Mesendoderm (in vitro differentiated cells): ENCODE measurements around the gene FAM236C.
"Not testable (repeated sequence)": the region's sequence is repeated elsewhere in the genome, so short reads cannot be mapped to it uniquely, and the experiment has no call there.

ENCODE experiments used
- DNase-seq: peaks from one replicate; pipeline ENCODE4 v3.0.0; 2013
- H2AK5ac ChIP-seq: 2 replicates; pipeline ENCODE4 v1.6.1; 2013; ENCODE audit warnings: low read length, inconsistent platforms
- H2BK120ac ChIP-seq: 2 replicates; pipeline ENCODE4 v1.6.1; 2013; ENCODE audit warnings: low read depth, mild to moderate bottlenecking, low read length, moderate library complexity, mixed read lengths
- H2BK15ac ChIP-seq: replicated peaks from 2 replicates; pipeline ENCODE4 v1.6.1; 2013; ENCODE audit warnings: low read depth, mild to moderate bottlenecking, moderate library complexity
- H2BK5ac ChIP-seq: 2 replicates; pipeline ENCODE4 v1.6.1; 2013; ENCODE audit warnings: low read length, inconsistent platforms
- H3K18ac ChIP-seq: 2 replicates; pipeline ENCODE4 v1.6.1; 2013; ENCODE audit warnings: mild to moderate bottlenecking, low read length, mixed read lengths
- H3K23ac ChIP-seq: one replicate; pipeline ENCODE4 v1.6.1; 2013; ENCODE audit warnings: low read length
- H3K27ac ChIP-seq: 2 replicates; pipeline ENCODE4 v1.5.1; 2013; ENCODE audit warnings: low read depth, mild to moderate bottlenecking, inconsistent platforms, low read length, moderate library complexity
- H3K27me3 ChIP-seq: 2 replicates; pipeline ENCODE4 v1.6.1; 2013; ENCODE audit warnings: low read length, control low read depth, mild to moderate bottlenecking, inconsistent platforms; ENCODE audit not compliant: insufficient read depth, poor library complexity
- H3K36me3 ChIP-seq: 2 replicates; pipeline ENCODE4 v1.6.1; 2013; ENCODE audit warnings: low read length, inconsistent platforms; ENCODE audit not compliant: control insufficient read depth, insufficient read depth
- H3K4ac ChIP-seq: one replicate; pipeline ENCODE4 v1.6.1; 2013; ENCODE audit warnings: low read depth, mild to moderate bottlenecking, low read length, moderate library complexity
- H3K4me1 ChIP-seq: 2 replicates; pipeline ENCODE4 v1.6.1; 2013; ENCODE audit warnings: low read depth, low read length, inconsistent platforms; ENCODE audit not compliant: control insufficient read depth
- H3K4me2 ChIP-seq: 2 replicates; pipeline ENCODE4 v1.6.1; 2013; ENCODE audit warnings: low read length
- H3K4me3 ChIP-seq: 2 replicates; pipeline ENCODE4 v1.5.1; 2013; ENCODE audit warnings: mild to moderate bottlenecking, low read length
- H3K56ac ChIP-seq: one replicate; pipeline ENCODE4 v1.6.1; 2013; ENCODE audit warnings: low read length
- H3K79me1 ChIP-seq: 2 replicates; pipeline ENCODE4 v1.6.1; 2013; ENCODE audit warnings: low read length, inconsistent platforms
- H3K79me2 ChIP-seq: 2 replicates; pipeline ENCODE4 v1.6.1; 2013; ENCODE audit warnings: mild to moderate bottlenecking, low read length; ENCODE audit not compliant: control insufficient read depth, insufficient read depth
- H3K9ac ChIP-seq: 2 replicates; pipeline ENCODE4 v1.6.1; 2013; ENCODE audit warnings: low read length, inconsistent platforms
- H4K5ac ChIP-seq: one replicate; pipeline ENCODE4 v1.6.1; 2013; ENCODE audit warnings: low read length
- H4K8ac ChIP-seq: one replicate; pipeline ENCODE4 v1.6.1; 2013; ENCODE audit warnings: low read depth, mild to moderate bottlenecking, control low read depth, low read length, moderate library complexity
- WGBS: extraction: QIAGEN DNeasy Blood & Tissue Kit; methylation state at CpG from one replicate; pipeline ENCODE4 v1.1.7; 2013; ENCODE audit warnings: low lambda C conversion rate, missing lambda C conversion rate; ENCODE audit not compliant: insufficient coverage; ENCODE audit errors: extremely low coverage; 5-methylcytosine and 5-hydroxymethylcytosine counted together

FAM236C gene

GRCh38 chrX:72936882-72937455 is 24.6 kb downstream of the FAM236C start:
- H2BK5ac ChIP-seq, H4K5ac ChIP-seq, H3K4me2 ChIP-seq, H2BK15ac ChIP-seq, H3K79me1 ChIP-seq, H3K23ac ChIP-seq, H4K8ac ChIP-seq, H3K36me3 ChIP-seq, DNase-seq, H3K27me3 ChIP-seq, H2AK5ac ChIP-seq, H3K79me2 ChIP-seq, H3K56ac ChIP-seq, H3K4ac ChIP-seq, H3K9ac ChIP-seq, H3K18ac ChIP-seq, H3K27ac ChIP-seq, H3K4me1 ChIP-seq, H2BK120ac ChIP-seq, H3K4me3 ChIP-seq: not testable (repeated sequence)
- no CpG with 5 or more reads among the region's 8 CpGs for WGBS

- H3K4me3 ChIP-seq, H3K4me1 ChIP-seq, H3K4ac ChIP-seq, H3K56ac ChIP-seq, H3K9ac ChIP-seq, DNase-seq, H4K8ac ChIP-seq, H3K23ac ChIP-seq, H3K18ac ChIP-seq, H3K36me3 ChIP-seq, H3K4me2 ChIP-seq, H3K79me1 ChIP-seq, H2BK15ac ChIP-seq, H2BK5ac ChIP-seq, H4K5ac ChIP-seq, H2AK5ac ChIP-seq, H3K79me2 ChIP-seq, H3K27me3 ChIP-seq, H2BK120ac ChIP-seq, H3K27ac ChIP-seq: not testable (repeated sequence)
- no CpG with 5 or more reads among the region's 15 CpGs for WGBS
These were observed 25.5 kb downstream of the FAM236C start, which contains the start of gene FAM236A for GRCh38 chrX:72937906-72938305. TSS of gene FAM236A (plus strand) at chrX:72938206. CDS start at chrX:72938263, 57 bp downstream.

- H3K27me3 ChIP-seq, H3K4me3 ChIP-seq, H3K56ac ChIP-seq, H3K23ac ChIP-seq, H3K27ac ChIP-seq, H2BK15ac ChIP-seq, H4K8ac ChIP-seq, H3K4me2 ChIP-seq, H3K4ac ChIP-seq, DNase-seq, H3K4me1 ChIP-seq, H4K5ac ChIP-seq, H3K18ac ChIP-seq, H3K36me3 ChIP-seq, H2BK5ac ChIP-seq, H2BK120ac ChIP-seq, H3K79me1 ChIP-seq, H3K79me2 ChIP-seq, H2AK5ac ChIP-seq, H3K9ac ChIP-seq: not testable (repeated sequence)
- WGBS = no CpG with 5 or more reads among the region's 6 CpGs
These were observed 29.9 kb downstream of the FAM236C start for GRCh38 chrX:72942272-72942671.

DNA sequence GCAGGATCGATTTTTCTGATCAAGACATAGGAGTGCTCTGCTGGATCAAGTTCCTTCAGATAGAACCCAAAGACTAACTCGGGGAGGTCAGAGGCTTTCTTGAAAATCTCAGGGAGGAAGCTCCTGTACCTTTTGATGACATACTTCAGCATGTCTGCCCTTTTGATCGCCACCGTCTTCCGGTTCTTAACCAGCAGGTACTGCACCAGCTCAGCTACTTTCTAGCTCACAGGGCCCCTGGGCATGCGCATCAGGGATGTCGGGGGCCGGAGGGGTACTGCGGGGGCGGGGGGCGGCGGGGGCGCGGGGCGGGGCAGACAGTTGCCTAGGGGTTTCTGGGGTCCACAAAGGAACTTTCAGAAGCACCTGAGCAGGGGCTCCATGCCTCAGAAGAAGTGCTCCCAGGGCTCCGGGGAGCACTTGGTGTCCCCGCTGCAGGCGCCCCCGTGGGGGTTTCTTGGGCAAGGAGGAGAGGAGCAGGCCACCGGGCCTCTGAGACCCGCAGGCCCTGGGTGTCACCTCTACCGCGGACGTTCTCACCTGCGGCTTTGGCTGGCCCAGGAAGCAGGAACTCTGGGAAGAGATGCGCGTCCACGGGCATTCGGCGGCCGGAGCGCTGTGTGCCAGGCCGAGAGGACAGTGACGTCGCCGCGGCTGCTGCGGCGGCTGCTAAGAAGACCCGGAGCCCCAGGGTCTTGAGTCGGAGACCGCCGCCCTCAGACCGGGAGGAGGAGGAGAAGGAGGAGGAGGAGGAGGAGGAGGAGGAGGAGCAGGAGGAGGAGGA is 30.8 kb downstream of the FAM236C start:
- H3K27me3 ChIP-seq, H3K4me1 ChIP-seq, H3K23ac ChIP-seq, H3K36me3 ChIP-seq, H3K18ac ChIP-seq, H3K4me3 ChIP-seq, DNase-seq, H3K79me2 ChIP-seq, H3K79me1 ChIP-seq, H2BK15ac ChIP-seq, H3K4ac ChIP-seq, H2BK5ac ChIP-seq, H3K9ac ChIP-seq, H3K27ac ChIP-seq, H3K4me2 ChIP-seq, H3K56ac ChIP-seq, H4K5ac ChIP-seq, H2BK120ac ChIP-seq, H2AK5ac ChIP-seq, H4K8ac ChIP-seq: not testable (repeated sequence)
- WGBS = no CpG with 5 or more reads among the region's 44 CpGs

DNA sequence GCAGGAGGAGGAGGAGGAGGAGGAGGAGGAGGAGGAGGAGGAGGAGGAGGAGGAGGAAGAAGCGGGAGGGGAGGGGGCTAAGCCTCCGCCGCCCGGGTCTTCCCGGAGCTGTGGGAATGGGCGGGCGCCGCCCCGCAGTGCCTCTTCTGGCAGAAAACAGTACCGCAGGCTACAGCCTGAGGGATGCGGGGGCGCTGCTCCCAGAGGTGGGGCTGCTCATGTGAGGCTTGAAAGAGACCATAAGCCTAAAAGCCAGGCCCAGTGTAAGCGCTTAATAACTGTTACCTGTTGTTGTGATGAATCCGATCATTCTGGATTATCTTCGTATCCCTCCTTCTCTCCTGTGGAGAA is 31.4 kb downstream of the FAM236C start, which contains the start of gene DMRTC1:
TSS of gene DMRTC1 (minus strand) at position 19 of the 351 bp plus-strand sequence. CDS start 68,143 bp downstream, outside the sequence.
- H3K4me3 ChIP-seq, H3K56ac ChIP-seq, H2AK5ac ChIP-seq, H3K36me3 ChIP-seq, H3K4ac ChIP-seq, H3K79me1 ChIP-seq, H3K27ac ChIP-seq, DNase-seq, H4K8ac ChIP-seq, H3K23ac ChIP-seq, H3K27me3 ChIP-seq, H3K79me2 ChIP-seq, H3K9ac ChIP-seq, H3K18ac ChIP-seq, H2BK5ac ChIP-seq, H2BK15ac ChIP-seq, H2BK120ac ChIP-seq, H3K4me1 ChIP-seq, H3K4me2 ChIP-seq, H4K5ac ChIP-seq: not testable (repeated sequence)
- no CpG with 5 or more reads among the region's 15 CpGs for WGBS
